Activated T-cell treated with anti-CD3 and anti-CD28 coated beads, Interleukin-2, amount 50 U/mL, for 24 hours (primary cell): ENCODE data around the gene DNAAF9.
"Not testable (repeated sequence)": the region's sequence is repeated elsewhere in the genome, so short reads cannot be mapped to it uniquely, and the experiment has no call there.

Source experiments
- DNase-seq: peaks from one replicate; pipeline ENCODE4 v3.0.0-alpha.2; 2020
- H3K27ac Mint-ChIP-seq: 2 replicates; pipeline ENCODE4 v1.8.0; 2020; ENCODE audit warnings: mild to moderate bottlenecking, mixed read lengths
- H3K27me3 Mint-ChIP-seq: 2 replicates; pipeline ENCODE4 v1.8.0; 2020; ENCODE audit warnings: mixed read lengths
- H3K36me3 Mint-ChIP-seq: 2 replicates; pipeline ENCODE4 v1.8.0; 2020; ENCODE audit warnings: low read depth, mixed read lengths
- H3K4me1 Mint-ChIP-seq: 2 replicates; pipeline ENCODE4 v1.8.0; 2020; ENCODE audit warnings: low read depth, mixed read lengths
- H3K4me3 Mint-ChIP-seq: 2 replicates; pipeline ENCODE4 v1.8.0; 2020; ENCODE audit warnings: mild to moderate bottlenecking, moderate library complexity, mixed read lengths
- H3K9me3 Mint-ChIP-seq: 2 replicates; pipeline ENCODE4 v1.8.0; 2020; ENCODE audit warnings: mixed read lengths

The DNAAF9 gene

GRCh38 chr20:3423126-3423525 lies 15.7 kb upstream of the DNAAF9 start:
- no peak for DNase-seq
- H3K27ac Mint-ChIP-seq = no peak overlapping the region

GRCh38 chr20:3421985-3422384 lies 14.5 kb upstream of the DNAAF9 start:
- Mint-ChIP-seq H3K27me3 (peaks cover 2% of the 10 kb centered on the region), H3K4me3 (no peak overlapping the region), H3K9me3 (no peaks in the 10 kb centered on the region), H3K36me3 (no peaks in the 10 kb centered on the region), H3K4me1 (peaks cover 9% of the 10 kb centered on the region), H3K27ac (no peak overlapping the region)
- DNase-seq = no peak

More at GRCh38 chr20:3423126-3423525, 15.7 kb upstream of the DNAAF9 start:
- no peak overlapping the region for H3K4me3 Mint-ChIP-seq
- no peaks in the 10 kb centered on the region for H3K9me3 Mint-ChIP-seq
- H3K4me1 Mint-ChIP-seq = peaks cover 9% of the 10 kb centered on the region
- H3K27me3 Mint-ChIP-seq = peaks cover 2% of the 10 kb centered on the region
- no peaks in the 10 kb centered on the region for H3K36me3 Mint-ChIP-seq

DNA sequence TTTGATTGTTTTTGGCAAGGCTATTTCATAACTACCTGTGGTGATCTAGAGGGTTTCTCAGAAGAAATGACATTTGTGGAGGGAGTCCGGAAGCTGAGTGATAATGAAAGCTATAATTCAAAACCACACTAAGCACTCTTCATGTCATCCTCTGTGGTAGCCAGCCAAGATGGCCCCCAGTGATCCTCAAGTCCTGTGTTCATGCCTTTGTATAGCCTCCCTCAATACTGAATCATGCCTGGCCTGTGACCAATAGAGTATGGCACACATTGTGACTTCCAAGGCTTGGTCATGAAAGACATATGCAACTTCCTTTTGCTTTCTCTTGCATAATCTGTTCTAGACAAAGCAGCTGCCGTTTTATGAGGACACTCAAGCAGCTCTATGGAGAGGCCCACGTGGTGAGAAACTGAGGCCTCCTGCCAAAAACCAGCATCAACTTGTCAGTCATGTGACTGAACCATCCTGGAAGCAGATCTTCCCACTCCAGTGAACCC lies 12.8 kb upstream of the DNAAF9 start:
- Mint-ChIP-seq H3K4me3 (peak overlapping the region; percentile 15), H3K4me1 (peaks cover 9% of the 10 kb centered on the region), H3K27me3 (peaks cover 2% of the 10 kb centered on the region), H3K27ac (peak overlapping the region; percentile 87), H3K36me3 (no peaks in the 10 kb centered on the region), H3K9me3 (no peaks in the 10 kb centered on the region)
- DNase-seq = peak; percentile 37

DNA sequence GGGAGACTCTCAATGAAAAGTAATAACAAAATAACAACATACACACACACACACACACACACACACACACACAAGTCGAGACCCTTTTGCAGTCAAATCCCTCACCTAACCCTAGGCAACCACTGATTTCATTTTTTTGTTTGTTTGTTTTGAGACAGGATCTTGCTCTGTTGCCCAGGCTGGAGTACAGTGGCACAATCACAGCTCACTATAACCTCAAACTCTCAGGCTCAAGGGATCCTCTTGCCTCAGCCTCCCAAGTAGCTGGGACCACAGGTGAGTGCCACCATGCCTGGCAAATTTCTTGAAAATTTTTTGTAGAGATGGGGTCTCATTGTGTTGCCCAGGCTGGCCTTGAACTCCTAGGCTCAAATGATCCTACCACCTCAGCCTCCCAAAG lies 10.7 kb upstream of the DNAAF9 start:
- not testable (repeated sequence) for H3K4me1 Mint-ChIP-seq, H3K27me3 Mint-ChIP-seq, H3K27ac Mint-ChIP-seq, DNase-seq, H3K9me3 Mint-ChIP-seq, H3K36me3 Mint-ChIP-seq, H3K4me3 Mint-ChIP-seq

DNA sequence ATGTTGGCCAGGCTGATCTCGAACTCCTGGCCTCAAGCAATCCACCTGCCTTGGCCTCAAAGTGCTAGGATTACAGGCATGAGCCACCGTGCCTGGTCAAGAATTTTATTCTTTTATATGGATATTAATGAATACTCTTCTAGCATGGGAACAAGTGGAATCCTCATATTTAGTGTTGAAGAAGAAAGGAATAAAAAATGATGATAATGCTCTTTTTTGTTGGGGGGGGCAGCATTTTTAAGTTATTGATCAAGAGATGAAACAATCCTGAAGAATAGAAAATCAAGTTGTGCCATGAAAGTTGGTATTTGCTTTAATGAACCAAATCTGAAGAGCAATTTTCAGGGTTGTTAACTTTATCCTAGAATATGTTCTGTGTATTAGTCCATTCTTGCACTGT lies 6.7 kb upstream of the DNAAF9 start:
- Mint-ChIP-seq H3K9me3 (no peaks in the 10 kb centered on the region), H3K4me1 (peaks cover 3% of the 10 kb centered on the region), H3K27ac (no peak overlapping the region), H3K4me3 (no peak overlapping the region), H3K36me3 (no peaks in the 10 kb centered on the region), H3K27me3 (no peaks in the 10 kb centered on the region)
- no peak for DNase-seq

GRCh38 chr20:3413393-3413889 lies 6.0 kb upstream of the DNAAF9 start:
- no peaks in the 10 kb centered on the region for H3K9me3 Mint-ChIP-seq
- H3K4me3 Mint-ChIP-seq = no peak overlapping the region
- no peaks in the 10 kb centered on the region for H3K36me3 Mint-ChIP-seq
- no peak overlapping the region for H3K27ac Mint-ChIP-seq
- no peak for DNase-seq
- no peaks in the 10 kb centered on the region for H3K27me3 Mint-ChIP-seq
- peaks cover 7% of the 10 kb centered on the region for H3K4me1 Mint-ChIP-seq

GRCh38 chr20:3412600-3413392 lies 5.3 kb upstream of the DNAAF9 start:
- peaks cover 2% of the 10 kb centered on the region for H3K36me3 Mint-ChIP-seq

GRCh38 chr20:3410464-3410863 lies 3.0 kb upstream of the DNAAF9 start:
- Mint-ChIP-seq H3K27ac (no peak overlapping the region), H3K4me1 (peaks cover 27% of the 10 kb centered on the region), H3K4me3 (no peak overlapping the region), H3K36me3 (peaks cover 2% of the 10 kb centered on the region), H3K9me3 (no peaks in the 10 kb centered on the region), H3K27me3 (peaks cover 9% of the 10 kb centered on the region)
- no peak for DNase-seq

More at GRCh38 chr20:3412600-3413392, 5.3 kb upstream of the DNAAF9 start:
- no peak overlapping the region for H3K27ac Mint-ChIP-seq
- DNase-seq = no peak
- no peaks in the 10 kb centered on the region for H3K9me3 Mint-ChIP-seq
- no peaks in the 10 kb centered on the region for H3K27me3 Mint-ChIP-seq
- no peak overlapping the region for H3K4me3 Mint-ChIP-seq
- H3K4me1 Mint-ChIP-seq = peaks cover 12% of the 10 kb centered on the region

- peaks cover 9% of the 10 kb centered on the region for H3K27me3 Mint-ChIP-seq
- peak overlapping the region; percentile 91 for H3K4me3 Mint-ChIP-seq
- H3K36me3 Mint-ChIP-seq = peaks cover 2% of the 10 kb centered on the region
- peaks cover 36% of the 10 kb centered on the region for H3K4me1 Mint-ChIP-seq
- no peaks in the 10 kb centered on the region for H3K9me3 Mint-ChIP-seq
- peak overlapping the region; percentile 93 for H3K27ac Mint-ChIP-seq
- DNase-seq = no peak
Measured at GRCh38 chr20:3409417-3409816, 1.9 kb upstream of the DNAAF9 start.

DNA sequence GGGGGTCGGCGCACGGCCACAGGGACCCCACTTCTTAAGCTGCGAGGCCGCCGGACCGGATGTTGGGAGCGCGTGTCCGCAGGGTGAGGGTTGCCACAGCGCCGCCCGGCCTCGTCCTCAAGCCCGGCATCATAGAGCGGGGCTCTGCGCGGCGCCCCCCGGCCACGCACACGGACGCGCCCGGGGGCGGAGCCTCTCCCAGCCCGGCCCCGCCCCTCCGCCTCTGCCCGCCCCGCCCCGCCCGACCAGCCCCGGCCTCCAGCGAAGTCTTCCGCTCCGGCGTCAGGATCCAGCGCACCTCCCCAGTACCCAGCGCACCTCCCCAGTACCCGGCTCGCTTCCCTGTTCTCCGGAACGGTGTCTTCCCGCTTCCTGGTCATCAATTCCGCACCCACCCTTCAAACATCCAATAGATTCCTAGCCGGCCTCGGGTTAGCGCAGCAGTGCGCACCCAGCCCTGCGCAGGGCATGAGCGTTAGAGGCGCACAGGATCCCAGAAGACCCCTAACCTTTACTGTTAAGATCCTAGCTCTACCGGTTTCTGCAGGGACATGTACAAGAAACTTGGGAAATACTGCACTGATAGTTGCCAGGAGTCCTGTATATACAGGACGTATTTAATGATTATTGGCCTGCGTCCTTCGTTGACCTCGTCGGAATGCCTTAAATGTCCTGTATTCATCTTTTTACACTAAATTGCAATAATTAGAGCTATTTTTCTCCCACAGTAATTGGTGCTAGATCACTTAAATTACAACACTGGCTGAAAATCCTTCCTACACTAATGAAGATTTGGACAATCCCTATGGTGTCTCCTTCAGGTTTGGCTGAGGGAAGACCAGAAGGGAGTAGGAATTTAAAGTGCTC lies 535 bp upstream of the DNAAF9 start:
- Mint-ChIP-seq H3K36me3 (peaks cover 2% of the 10 kb centered on the region), H3K27ac (peak overlapping the region; percentile 93), H3K27me3 (peaks cover 9% of the 10 kb centered on the region), H3K9me3 (no peaks in the 10 kb centered on the region), H3K4me3 (peak overlapping the region; percentile 91), H3K4me1 (peaks cover 36% of the 10 kb centered on the region)
- DNase-seq = peak; percentile 82

DNA sequence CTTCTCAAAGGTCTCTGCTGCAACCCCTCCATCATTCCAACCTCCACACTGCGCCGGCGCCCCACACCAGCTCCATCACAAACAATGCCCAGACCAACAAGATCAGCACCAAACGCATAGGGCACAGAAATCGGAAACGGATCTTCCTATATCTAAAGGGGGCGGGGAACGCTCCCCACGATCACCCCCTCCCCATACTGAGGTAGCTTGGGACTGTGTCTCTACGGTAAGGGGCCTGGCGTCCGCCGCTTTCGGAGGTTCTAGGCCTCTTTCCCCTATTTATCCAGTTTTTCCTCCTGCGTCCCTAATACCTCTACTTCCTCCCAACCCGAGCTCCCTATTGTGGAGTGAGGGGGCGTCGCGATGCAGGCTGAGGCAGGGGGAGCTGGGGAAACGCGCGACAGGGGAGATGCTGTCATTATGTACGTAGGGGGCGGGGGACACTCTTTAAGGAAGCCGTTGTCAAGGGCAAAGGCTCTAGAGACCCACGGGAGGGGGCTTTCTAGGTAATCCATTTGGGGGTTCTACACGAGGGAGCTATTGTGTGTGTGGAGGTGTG lies 909 bp downstream of the DNAAF9 start:
- Mint-ChIP-seq H3K27ac (peak overlapping the region; percentile 75), H3K27me3 (peaks cover 9% of the 10 kb centered on the region), H3K4me1 (peaks cover 36% of the 10 kb centered on the region), H3K4me3 (peak overlapping the region; percentile 91), H3K36me3 (peaks cover 2% of the 10 kb centered on the region), H3K9me3 (no peaks in the 10 kb centered on the region)
- peak; percentile 37 for DNase-seq

GRCh38 chr20:3405696-3406358 lies 1.6 kb downstream of the DNAAF9 start:
- Mint-ChIP-seq H3K4me3 (peak overlapping the region; percentile 91), H3K9me3 (no peaks in the 10 kb centered on the region), H3K36me3 (peaks cover 2% of the 10 kb centered on the region), H3K4me1 (peaks cover 36% of the 10 kb centered on the region), H3K27ac (no peak overlapping the region), H3K27me3 (peaks cover 9% of the 10 kb centered on the region)
- DNase-seq = no peak

DNA sequence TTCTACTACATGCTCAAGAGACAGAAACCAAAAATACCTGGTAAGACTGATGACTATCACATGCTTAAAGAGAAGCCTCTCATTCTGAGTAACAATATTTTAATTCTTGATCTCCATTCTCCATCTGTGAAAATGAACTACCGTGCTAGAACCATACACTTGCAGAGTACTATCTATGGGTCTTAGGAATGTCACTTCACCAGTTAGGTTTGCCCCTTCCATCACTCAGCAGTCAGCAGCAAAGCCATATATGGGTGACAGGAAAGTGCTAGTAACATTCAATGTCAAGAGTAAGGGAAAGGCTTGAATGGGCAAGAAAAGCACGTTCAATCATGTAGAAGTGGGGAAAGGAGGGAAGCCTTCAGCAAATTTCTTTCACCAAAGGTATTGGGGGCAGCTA lies 2.3 kb downstream of the DNAAF9 start:
- peaks cover 2% of the 10 kb centered on the region for H3K36me3 Mint-ChIP-seq
- no peak overlapping the region for H3K4me3 Mint-ChIP-seq
- H3K27me3 Mint-ChIP-seq = peaks cover 9% of the 10 kb centered on the region
- no peak for DNase-seq
- no peak overlapping the region for H3K27ac Mint-ChIP-seq
- peaks cover 36% of the 10 kb centered on the region for H3K4me1 Mint-ChIP-seq
- no peaks in the 10 kb centered on the region for H3K9me3 Mint-ChIP-seq

DNA sequence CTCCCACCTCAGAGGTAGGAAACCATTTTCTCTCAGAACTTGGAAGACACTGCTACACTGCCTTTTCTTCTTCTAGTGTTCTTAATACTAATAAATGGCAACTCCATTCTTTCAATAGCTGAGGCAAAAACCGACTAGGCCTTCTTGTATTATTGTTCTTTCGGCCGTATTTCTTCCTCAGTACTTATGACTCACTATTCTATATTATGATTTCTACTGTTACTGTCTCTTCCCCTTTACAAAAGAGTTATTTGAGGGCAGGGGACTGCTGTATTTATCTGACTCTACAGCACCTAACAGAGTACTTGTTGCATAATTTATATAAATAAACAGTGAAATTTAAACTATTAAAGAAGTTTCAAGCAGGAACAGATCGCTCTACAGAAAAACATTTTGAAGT lies 3.1 kb downstream of the DNAAF9 start:
- Mint-ChIP-seq H3K4me1 (peaks cover 33% of the 10 kb centered on the region), H3K9me3 (no peaks in the 10 kb centered on the region), H3K4me3 (no peak overlapping the region), H3K36me3 (peaks cover 2% of the 10 kb centered on the region), H3K27ac (no peak overlapping the region), H3K27me3 (peaks cover 9% of the 10 kb centered on the region)
- DNase-seq = no peak
